ENCODE measurements around the gene EIF5.

GRCh38 chr14:103370087-103370486 lies 36.0 kb downstream of the EIF5 start:
- no peak for TF ChIP-seq POLR2A (IDR thresholded peaks at IDR 0.05; ENCODE audit: low read depth, low read length)
- TF ChIP-seq, protein P1, sequence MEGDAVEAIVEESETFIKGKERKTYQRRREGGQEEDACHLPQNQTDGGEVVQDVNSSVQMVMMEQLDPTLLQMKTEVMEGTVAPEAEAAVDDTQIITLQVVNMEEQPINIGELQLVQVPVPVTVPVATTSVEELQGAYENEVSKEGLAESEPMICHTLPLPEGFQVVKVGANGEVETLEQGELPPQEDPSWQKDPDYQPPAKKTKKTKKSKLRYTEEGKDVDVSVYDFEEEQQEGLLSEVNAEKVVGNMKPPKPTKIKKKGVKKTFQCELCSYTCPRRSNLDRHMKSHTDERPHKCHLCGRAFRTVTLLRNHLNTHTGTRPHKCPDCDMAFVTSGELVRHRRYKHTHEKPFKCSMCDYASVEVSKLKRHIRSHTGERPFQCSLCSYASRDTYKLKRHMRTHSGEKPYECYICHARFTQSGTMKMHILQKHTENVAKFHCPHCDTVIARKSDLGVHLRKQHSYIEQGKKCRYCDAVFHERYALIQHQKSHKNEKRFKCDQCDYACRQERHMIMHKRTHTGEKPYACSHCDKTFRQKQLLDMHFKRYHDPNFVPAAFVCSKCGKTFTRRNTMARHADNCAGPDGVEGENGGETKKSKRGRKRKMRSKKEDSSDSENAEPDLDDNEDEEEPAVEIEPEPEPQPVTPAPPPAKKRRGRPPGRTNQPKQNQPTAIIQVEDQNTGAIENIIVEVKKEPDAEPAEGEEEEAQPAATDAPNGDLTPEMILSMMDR (IDR thresholded peaks at IDR 0.05; ENCODE audit: extremely low read depth in 1 of 2, insufficient read depth in 1 of 2, low read depth in 1 of 2, low read length in 2 of 2) = no peak
- TF ChIP-seq, protein P2, sequence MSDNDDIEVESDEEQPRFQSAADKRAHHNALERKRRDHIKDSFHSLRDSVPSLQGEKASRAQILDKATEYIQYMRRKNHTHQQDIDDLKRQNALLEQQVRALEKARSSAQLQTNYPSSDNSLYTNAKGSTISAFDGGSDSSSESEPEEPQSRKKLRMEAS (IDR thresholded peaks at IDR 0.05; ENCODE audit: insufficient read depth, insufficient read length) = no peak
- no peak for TF ChIP-seq POLR2AphosphoS5 (IDR thresholded peaks at IDR 0.05; ENCODE audit: insufficient read depth, low read depth, low read length)
- no peak for TF ChIP-seq EZH2 (IDR thresholded peaks at IDR 0.05; ENCODE audit: borderline replicate concordance, low read depth, low read length, severe bottlenecking)
- TF ChIP-seq MYC (IDR thresholded peaks at IDR 0.05; ENCODE audit: low read depth, low read length) = no peak

Data from endothelial cell of umbilical vein (primary cell).